Activated T-cell treated with anti-CD3 and anti-CD28 coated beads, Interleukin-2, amount 50 U/mL, for 24 hours (primary cell): ENCODE data around the gene DOK3.

Source experiments
- DNase-seq: peaks from one replicate; pipeline ENCODE4 v3.0.0-alpha.2; 2020
- H3K27ac Mint-ChIP-seq: 2 replicates; pipeline ENCODE4 v1.8.0; 2020; ENCODE audit warnings: mild to moderate bottlenecking, mixed read lengths
- H3K27me3 Mint-ChIP-seq: 2 replicates; pipeline ENCODE4 v1.8.0; 2020; ENCODE audit warnings: mixed read lengths
- H3K36me3 Mint-ChIP-seq: 2 replicates; pipeline ENCODE4 v1.8.0; 2020; ENCODE audit warnings: low read depth, mixed read lengths
- H3K4me1 Mint-ChIP-seq: 2 replicates; pipeline ENCODE4 v1.8.0; 2020; ENCODE audit warnings: low read depth, mixed read lengths
- H3K4me3 Mint-ChIP-seq: 2 replicates; pipeline ENCODE4 v1.8.0; 2020; ENCODE audit warnings: mild to moderate bottlenecking, moderate library complexity, mixed read lengths
- H3K9me3 Mint-ChIP-seq: 2 replicates; pipeline ENCODE4 v1.8.0; 2020; ENCODE audit warnings: mixed read lengths

The DOK3 gene

GRCh38 chr5:177500685-177501522, 8.7 kb downstream of the DOK3 start:
- peaks cover 22% of the 10 kb centered on the region for H3K4me1 Mint-ChIP-seq

GRCh38 chr5:177499842-177500241, 9.8 kb downstream of the DOK3 start:
- no peak overlapping the region for H3K27ac Mint-ChIP-seq
- no peaks in the 10 kb centered on the region for H3K36me3 Mint-ChIP-seq
- H3K4me3 Mint-ChIP-seq: no peak overlapping the region
- no peaks in the 10 kb centered on the region for H3K9me3 Mint-ChIP-seq
- no peak for DNase-seq
- H3K27me3 Mint-ChIP-seq: peaks cover 16% of the 10 kb centered on the region
- H3K4me1 Mint-ChIP-seq: peaks cover 30% of the 10 kb centered on the region

More at GRCh38 chr5:177500685-177501522, 8.7 kb downstream of the DOK3 start:
- Mint-ChIP-seq H3K9me3 (no peaks in the 10 kb centered on the region), H3K4me3 (no peak overlapping the region), H3K36me3 (no peaks in the 10 kb centered on the region), H3K27ac (no peak overlapping the region), H3K27me3 (peaks cover 16% of the 10 kb centered on the region)
- DNase-seq: peak; percentile 90

DNA sequence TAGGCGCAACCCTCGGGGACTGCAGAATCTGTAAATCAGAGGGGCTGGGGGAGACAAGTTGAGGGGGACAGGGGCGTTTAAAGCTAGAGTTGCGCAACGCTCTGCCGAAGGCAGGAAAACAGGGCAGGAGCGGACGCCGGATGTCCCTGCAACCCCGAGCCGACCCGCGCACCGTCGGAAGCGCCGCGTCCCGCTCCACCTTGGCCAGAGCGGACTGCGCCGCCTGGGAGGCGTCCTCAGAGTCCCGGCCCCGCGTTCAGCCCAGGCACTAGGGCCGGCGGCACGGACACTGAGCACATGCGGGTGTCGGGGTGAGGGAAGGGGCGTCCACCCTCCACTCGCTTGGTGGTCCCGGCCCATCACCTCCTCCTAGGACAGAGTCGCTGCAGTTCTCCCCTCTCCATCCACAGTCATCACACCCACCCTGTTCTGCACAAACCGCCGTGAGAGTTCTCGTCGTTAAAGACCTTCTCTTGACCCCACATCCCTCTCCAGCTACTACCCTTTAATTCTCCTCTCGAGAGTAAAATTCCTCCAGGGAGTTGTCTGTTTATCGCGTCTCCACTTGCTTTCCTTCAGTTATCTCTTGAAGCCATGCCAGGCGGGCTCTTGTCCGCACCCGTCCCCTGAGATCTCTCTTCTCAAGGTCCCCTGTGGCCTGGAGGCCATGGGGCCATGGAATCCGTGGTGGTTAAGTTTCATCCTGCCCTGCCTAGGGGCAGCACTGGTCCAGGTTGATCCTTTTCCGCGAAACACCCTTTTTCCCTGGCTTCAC, 11.4 kb downstream of the DOK3 start:
- H3K4me1 Mint-ChIP-seq: peaks cover 46% of the 10 kb centered on the region
- no peak for DNase-seq
- H3K27ac Mint-ChIP-seq: peak overlapping the region; percentile 74
- peak overlapping the region; percentile 80 for H3K4me3 Mint-ChIP-seq
- peaks cover 2% of the 10 kb centered on the region for H3K36me3 Mint-ChIP-seq
- H3K9me3 Mint-ChIP-seq: no peaks in the 10 kb centered on the region
- H3K27me3 Mint-ChIP-seq: peaks cover 16% of the 10 kb centered on the region

- peak within 1 kb of the TSS; percentile 74 for H3K27ac Mint-ChIP-seq
- H3K36me3 Mint-ChIP-seq: peaks cover 8% of the 10 kb centered on the region
- no peaks in the 10 kb centered on the region for H3K9me3 Mint-ChIP-seq
- peak within 1 kb of the TSS; percentile 80 for H3K4me3 Mint-ChIP-seq
- peaks cover 51% of the 10 kb centered on the region for H3K4me1 Mint-ChIP-seq
- peak; percentile 96 for DNase-seq
- peaks cover 16% of the 10 kb centered on the region for H3K27me3 Mint-ChIP-seq
Measured at GRCh38 chr5:177497292-177498012, 12.2 kb downstream of the DOK3 start, which contains the start of gene PDLIM7. TSS of gene PDLIM7 (minus strand) at chr5:177497604. CDS start at chr5:177496512, 1,092 bp downstream.

DNA sequence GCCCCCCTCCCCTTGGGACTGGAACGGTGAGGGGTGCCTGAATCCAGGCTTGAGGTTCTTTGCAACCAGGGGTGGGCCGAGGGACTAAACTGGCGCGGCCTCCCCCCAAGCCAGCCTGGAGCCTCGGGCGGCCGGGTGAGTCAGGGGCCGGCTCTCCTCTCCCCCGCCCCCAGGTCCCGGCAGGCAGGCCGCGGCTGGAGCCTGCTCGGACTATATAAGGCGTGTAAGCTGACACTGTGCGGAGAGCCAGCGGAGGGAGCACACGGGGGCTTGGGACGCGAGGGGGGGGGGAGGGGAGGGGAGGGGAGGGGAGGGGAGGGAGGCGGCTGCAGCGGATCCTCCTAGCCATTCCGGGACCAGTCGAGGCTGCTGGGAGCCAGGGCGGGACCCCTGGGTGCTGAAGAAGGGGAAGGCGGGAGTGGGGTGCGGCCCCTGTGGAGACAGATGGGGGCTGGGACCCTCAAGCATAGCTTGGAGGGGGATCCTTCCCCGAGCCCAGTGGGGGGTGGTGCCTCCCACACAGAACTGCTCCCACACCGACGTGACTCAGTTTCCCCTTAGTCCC, 12.8 kb downstream of the DOK3 start:
- Mint-ChIP-seq H3K4me3 (peak overlapping the region; percentile 80), H3K36me3 (peaks cover 10% of the 10 kb centered on the region), H3K9me3 (no peaks in the 10 kb centered on the region), H3K4me1 (peaks cover 51% of the 10 kb centered on the region), H3K27me3 (peaks cover 16% of the 10 kb centered on the region), H3K27ac (no peak overlapping the region)
- peak; percentile 37 for DNase-seq

GRCh38 chr5:177496070-177496726, 13.4 kb downstream of the DOK3 start:
- H3K9me3 Mint-ChIP-seq: no peaks in the 10 kb centered on the region
- no peak overlapping the region for H3K27ac Mint-ChIP-seq
- H3K4me3 Mint-ChIP-seq: peak overlapping the region; percentile 80

GRCh38 chr5:177495243-177496060, 14.2 kb downstream of the DOK3 start:
- Mint-ChIP-seq H3K4me3 (peak overlapping the region; percentile 80), H3K27ac (no peak overlapping the region), H3K36me3 (peaks cover 15% of the 10 kb centered on the region), H3K9me3 (no peaks in the 10 kb centered on the region), H3K4me1 (peaks cover 49% of the 10 kb centered on the region), H3K27me3 (peaks cover 16% of the 10 kb centered on the region)
- no peak for DNase-seq

More at GRCh38 chr5:177496070-177496726, 13.4 kb downstream of the DOK3 start:
- Mint-ChIP-seq H3K36me3 (peaks cover 11% of the 10 kb centered on the region), H3K4me1 (peaks cover 51% of the 10 kb centered on the region), H3K27me3 (peaks cover 16% of the 10 kb centered on the region)
- DNase-seq: peak; percentile 42

DNA sequence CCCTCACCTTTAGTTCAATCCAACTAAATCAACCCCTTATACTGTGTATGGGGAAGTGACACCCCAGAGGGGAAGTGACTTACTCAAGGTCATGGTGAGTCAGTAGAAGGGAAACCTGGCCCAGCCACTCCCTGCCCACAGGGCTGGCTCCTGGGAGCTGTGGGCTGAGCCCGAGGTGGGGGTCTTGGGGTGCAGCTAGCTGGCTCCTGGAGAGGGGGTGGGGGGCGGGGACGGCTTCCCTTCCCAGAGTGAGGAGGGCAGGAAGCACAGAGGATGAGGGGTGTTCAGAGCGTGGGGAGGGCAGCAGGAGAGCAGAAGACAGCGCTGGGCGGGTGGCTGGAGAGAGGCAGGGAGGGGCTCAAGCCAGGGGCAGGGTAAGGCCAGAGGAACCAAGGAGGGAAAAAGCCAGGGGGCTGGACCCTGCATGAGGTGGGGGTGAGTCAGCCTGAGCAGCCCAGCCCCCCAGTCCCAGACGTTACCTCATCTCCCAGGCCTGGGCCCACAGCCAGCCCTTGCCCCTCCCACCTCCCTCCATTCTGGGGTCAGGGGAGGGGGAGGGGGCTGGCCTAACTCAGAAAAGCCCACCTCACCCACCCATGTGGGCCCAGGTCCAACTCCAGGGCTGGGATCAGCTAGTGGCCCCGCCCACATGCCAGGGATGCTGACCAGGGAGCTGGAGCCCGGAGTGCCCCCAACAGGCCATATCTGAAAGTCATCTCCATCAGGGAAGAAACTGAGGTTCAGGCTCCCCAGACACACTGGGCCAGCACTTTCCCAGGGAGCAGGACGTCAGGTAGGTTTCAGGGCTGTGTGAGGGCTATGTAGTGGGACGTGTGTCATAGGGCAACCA, 15.1 kb downstream of the DOK3 start:
- no peaks in the 10 kb centered on the region for H3K9me3 Mint-ChIP-seq
- no peak overlapping the region for H3K4me3 Mint-ChIP-seq
- peak overlapping the region; percentile 86 for H3K27ac Mint-ChIP-seq
- H3K4me1 Mint-ChIP-seq: peaks cover 48% of the 10 kb centered on the region
- no peak for DNase-seq
- H3K36me3 Mint-ChIP-seq: peaks cover 22% of the 10 kb centered on the region
- peaks cover 14% of the 10 kb centered on the region for H3K27me3 Mint-ChIP-seq

DNA sequence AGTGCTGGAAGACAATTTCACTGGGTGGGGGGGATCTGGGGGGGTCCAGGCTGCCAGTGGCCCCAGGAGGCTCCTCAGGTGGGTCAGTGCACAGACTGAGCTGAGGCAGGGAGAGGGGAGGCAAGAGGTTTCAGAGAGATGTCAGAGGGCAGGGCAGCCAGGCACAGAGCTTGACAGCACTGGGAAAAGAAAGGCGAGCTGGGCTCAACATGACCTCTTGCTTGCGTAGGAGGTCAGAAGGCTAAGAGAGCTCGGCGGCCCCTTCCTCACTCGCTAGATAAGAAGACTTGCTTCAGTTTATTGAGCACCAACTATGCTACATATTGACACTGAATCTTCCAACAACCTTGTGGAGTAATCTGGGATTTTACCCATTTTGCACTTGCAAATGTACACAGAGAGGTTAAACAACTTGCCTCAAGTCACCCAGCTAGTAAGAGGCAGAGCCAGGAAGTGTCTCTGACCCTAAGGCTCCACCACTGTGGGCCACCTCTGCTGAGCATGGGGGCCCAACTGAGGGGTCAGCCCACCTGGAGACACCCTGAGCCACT, 15.8 kb downstream of the DOK3 start:
- Mint-ChIP-seq H3K9me3 (no peaks in the 10 kb centered on the region), H3K27ac (peak overlapping the region; percentile 86), H3K36me3 (peaks cover 27% of the 10 kb centered on the region), H3K27me3 (peaks cover 10% of the 10 kb centered on the region), H3K4me1 (peaks cover 47% of the 10 kb centered on the region), H3K4me3 (no peak overlapping the region)
- no peak for DNase-seq

- Mint-ChIP-seq H3K27me3 (peaks cover 2% of the 10 kb centered on the region), H3K36me3 (peaks cover 36% of the 10 kb centered on the region), H3K4me1 (peaks cover 36% of the 10 kb centered on the region), H3K9me3 (no peaks in the 10 kb centered on the region), H3K4me3 (no peak overlapping the region), H3K27ac (peak overlapping the region; percentile 14)
- no peak for DNase-seq
Measured at GRCh38 chr5:177492841-177493240, 16.8 kb downstream of the DOK3 start.

GRCh38 chr5:177491983-177492746, 17.5 kb downstream of the DOK3 start:
- Mint-ChIP-seq H3K9me3 (no peaks in the 10 kb centered on the region), H3K4me1 (peaks cover 34% of the 10 kb centered on the region), H3K27me3 (no peaks in the 10 kb centered on the region), H3K4me3 (no peak overlapping the region), H3K36me3 (peaks cover 40% of the 10 kb centered on the region), H3K27ac (peak overlapping the region; percentile 14)
- DNase-seq: no peak
